GM06990 (cell line): ENCODE data around the gene LRRC57.

Source experiments
- DNase-seq: peaks from one replicate; pipeline ENCODE4 v3.0.0-alpha.2; 2011; ENCODE audit not compliant: insufficient read length; ENCODE audit errors: extremely low read depth
- H3K27me3 ChIP-seq: replicated peaks from 2 replicates; pipeline ENCODE4 v1.6.0; 2011; ENCODE audit warnings: low read length; ENCODE audit not compliant: control insufficient read depth, insufficient read depth
- H3K36me3 ChIP-seq: 2 replicates; pipeline ENCODE4 v1.5.1; 2011; ENCODE audit warnings: low read length; ENCODE audit not compliant: control insufficient read depth, insufficient read depth
- H3K4me3 ChIP-seq: replicated peaks from 2 replicates; pipeline ENCODE4 v1.5.1; 2011; ENCODE audit warnings: low read depth, mild to moderate bottlenecking, control low read depth, low read length
- TF ChIP-seq, protein P1 (sequence below): IDR thresholded peaks from 2 replicates; pipeline ENCODE4 v1.5.1; 2011; ENCODE audit warnings: low read length, control low read depth, mild to moderate bottlenecking, inconsistent platforms; ENCODE audit not compliant: insufficient read depth, poor library complexity, severe bottlenecking

Gene LRRC57

DNA sequence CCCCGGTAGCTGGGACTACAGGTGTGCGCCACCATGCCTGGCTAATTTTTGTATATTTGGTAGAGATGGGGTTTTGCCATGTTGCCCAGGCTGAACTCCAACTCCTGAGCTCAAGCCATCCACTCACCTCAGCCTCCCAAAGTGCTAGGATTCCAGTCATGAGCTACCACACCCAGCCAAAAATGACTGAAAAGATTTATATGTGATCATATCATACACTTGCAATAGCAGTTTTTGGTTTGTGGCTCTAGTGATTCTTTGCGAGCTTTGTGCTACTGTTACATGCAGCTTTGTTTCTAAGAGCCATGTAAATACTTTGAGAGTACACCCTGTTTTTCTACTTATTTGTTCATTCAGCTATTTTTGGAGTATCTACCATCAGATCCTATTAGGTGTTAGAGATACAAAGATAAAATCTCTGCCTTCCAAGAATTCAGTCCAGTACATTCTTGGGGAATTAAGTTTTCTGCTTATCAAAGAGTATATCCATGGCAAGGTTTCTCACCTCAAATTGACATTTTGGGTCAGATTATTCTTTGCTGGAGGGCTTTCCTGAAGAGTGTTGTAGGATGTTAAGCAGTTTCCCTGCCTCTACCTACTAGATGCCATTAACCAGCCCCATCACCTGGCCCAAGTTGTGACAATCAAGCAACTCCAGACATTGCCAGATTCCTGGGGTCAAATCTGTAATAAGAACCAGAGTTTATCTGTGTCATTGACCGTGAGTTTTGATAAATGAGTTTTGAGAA lies 38.2 kb downstream of the LRRC57 start:
- TF ChIP-seq, protein P1, sequence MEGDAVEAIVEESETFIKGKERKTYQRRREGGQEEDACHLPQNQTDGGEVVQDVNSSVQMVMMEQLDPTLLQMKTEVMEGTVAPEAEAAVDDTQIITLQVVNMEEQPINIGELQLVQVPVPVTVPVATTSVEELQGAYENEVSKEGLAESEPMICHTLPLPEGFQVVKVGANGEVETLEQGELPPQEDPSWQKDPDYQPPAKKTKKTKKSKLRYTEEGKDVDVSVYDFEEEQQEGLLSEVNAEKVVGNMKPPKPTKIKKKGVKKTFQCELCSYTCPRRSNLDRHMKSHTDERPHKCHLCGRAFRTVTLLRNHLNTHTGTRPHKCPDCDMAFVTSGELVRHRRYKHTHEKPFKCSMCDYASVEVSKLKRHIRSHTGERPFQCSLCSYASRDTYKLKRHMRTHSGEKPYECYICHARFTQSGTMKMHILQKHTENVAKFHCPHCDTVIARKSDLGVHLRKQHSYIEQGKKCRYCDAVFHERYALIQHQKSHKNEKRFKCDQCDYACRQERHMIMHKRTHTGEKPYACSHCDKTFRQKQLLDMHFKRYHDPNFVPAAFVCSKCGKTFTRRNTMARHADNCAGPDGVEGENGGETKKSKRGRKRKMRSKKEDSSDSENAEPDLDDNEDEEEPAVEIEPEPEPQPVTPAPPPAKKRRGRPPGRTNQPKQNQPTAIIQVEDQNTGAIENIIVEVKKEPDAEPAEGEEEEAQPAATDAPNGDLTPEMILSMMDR, result no peak
- Histone ChIP-seq H3K27me3 (no peaks in the 10 kb centered on the region), H3K4me3 (no peak overlapping the region), H3K36me3 (peaks cover 6% of the 10 kb centered on the region)
- DNase-seq, result no peak

DNA sequence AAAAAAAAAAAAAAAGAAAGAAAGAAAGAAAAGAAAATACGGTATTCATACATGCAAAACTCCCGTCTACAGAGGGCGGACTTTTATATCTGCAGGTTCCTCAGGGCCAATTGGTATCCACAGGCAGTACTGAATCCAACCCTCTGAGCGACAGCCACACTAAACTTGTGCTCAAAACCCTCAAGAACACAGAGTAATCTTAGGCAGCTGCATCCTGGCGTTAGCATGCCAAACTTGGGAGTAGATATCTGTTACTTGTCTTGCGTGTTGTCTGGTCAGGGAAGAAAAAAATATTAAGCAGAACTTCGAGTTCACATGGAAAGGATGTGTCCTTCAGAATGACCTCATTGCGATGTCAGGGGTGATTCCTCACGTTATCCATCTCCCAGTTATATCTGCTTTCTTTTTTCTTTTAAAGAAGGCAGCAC lies 40.3 kb downstream of the LRRC57 start:
- peaks cover 2% of the 10 kb centered on the region; the same call in 1 of the 2 replicates for H3K36me3 ChIP-seq
- TF ChIP-seq, protein P1, result no peak
- no peak overlapping the region for H3K4me3 ChIP-seq
- DNase-seq, result no peak
- H3K27me3 ChIP-seq, result no peaks in the 10 kb centered on the region

DNA sequence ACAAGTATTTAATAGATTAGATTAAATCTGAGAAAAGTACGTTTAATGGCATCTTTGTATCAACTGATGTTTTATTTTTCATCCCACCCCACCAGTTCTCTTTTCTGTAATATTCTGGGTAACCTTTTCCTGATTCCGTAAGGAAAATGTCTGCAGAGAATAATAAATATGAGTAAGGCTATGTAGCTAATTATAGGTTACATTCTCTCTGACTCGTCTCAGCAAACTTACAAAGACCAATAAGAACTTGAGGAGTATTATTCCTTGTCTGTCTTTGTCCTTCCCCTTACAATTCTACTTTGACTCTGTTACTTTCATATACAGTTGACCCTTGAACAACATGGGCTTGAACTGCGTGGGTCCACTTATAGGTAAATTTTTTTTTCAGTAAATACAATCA lies 41.1 kb downstream of the LRRC57 start:
- TF ChIP-seq, protein P1, result no peak
- Histone ChIP-seq H3K27me3 (no peaks in the 10 kb centered on the region), H3K4me3 (no peak overlapping the region), H3K36me3 (no peaks in the 10 kb centered on the region)
- no peak for DNase-seq

DNA sequence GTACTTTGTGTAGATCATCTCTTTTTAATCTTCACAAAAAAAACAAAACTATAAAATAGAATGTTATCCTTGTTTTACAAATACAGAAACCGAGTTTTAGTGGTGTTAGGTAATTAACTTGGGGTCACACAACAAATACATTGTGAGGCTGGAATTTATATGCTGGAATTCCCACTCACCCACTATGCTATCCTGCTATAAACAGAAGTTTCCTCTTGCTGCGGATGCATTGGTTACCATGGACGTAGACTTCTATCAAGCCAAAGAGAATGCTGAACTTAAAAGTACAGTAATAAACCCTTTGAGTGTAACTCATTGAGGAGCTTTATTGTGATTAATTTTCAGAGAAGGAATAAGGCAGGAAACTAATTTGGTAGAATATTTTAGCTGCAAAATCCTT lies 44.0 kb downstream of the LRRC57 start:
- no peak for DNase-seq

DNA sequence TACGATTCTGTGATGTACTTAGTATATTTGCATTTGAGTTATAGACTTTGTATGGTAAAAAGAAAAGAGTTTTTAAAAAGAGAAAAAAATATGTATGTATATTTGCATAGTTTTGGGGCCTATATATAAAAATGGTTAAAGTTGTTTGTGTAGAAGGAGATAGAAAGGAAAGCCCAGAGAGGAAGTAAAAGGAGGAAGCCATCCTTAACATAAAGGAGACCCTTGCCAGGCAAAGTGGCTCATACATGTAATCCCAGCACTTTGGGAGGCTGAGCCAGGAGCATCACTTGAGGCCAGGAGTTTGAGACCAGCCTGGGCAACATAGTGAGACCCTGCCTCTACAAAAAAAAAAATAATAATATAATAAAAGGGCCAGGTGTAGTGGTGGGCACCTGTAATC lies 44.8 kb downstream of the LRRC57 start:
- H3K4me3 ChIP-seq, result no peak overlapping the region
- peak; percentile 28 for DNase-seq
- H3K36me3 ChIP-seq, result no peaks in the 10 kb centered on the region

More for the DNA sequence above, 44.0 kb downstream of the LRRC57 start:
- H3K4me3 ChIP-seq, result peak overlapping the region; percentile 26
- no peaks in the 10 kb centered on the region for H3K27me3 ChIP-seq
- no peaks in the 10 kb centered on the region for H3K36me3 ChIP-seq
- TF ChIP-seq, protein P1, result no peak

More for the DNA sequence above, 44.8 kb downstream of the LRRC57 start:
- TF ChIP-seq, protein P1, result no peak
- H3K27me3 ChIP-seq, result no peaks in the 10 kb centered on the region
